Naive thymus-derived CD4-positive, alpha-beta T cell (primary cell): Measurements from ENCODE around the gene FNDC10. TPM values are rescaled to one million over a fixed set of nuclear protein-coding genes. Genes with fewer than 3 reads are reported as not detected.

Source experiments
- ATAC-seq: fragments of 150-1000 bp; cut with Tn5 transposase; 2 replicates; pipeline ENCODE4 v1.10.0; 2021; ENCODE audit warnings: mild to moderate bottlenecking, moderate library complexity
- CTCF ChIA-PET: fragments of 350-600 bp; sonication (Branson Sonifier 250); formaldehyde crosslinking; loops from one replicate; lab custom pipeline; 2021; ENCODE audit warnings: antibody characterized with exemption; lab: Charles Lee
- POLR2A ChIA-PET: fragments of 350-600 bp; sonication (Branson Sonifier 250); formaldehyde crosslinking; loops from one replicate; lab custom pipeline; 2021; ENCODE audit warnings: antibody characterized with exemption, inconsistent platforms; lab: Charles Lee
- DNase-seq, 9 donors: peaks; one replicate each; pipeline versions ENCODE4 v3.0.0 to v3.0.0-alpha.2; 2020 to 2022; ENCODE audit warnings: mixed read lengths in 1 of 9
- H3K27ac ChIP-seq: one replicate; pipeline ENCODE4 v1.7.0; 2013; ENCODE audit warnings: mild to moderate bottlenecking, low read depth, low read length, moderate library complexity
- H3K27me3 ChIP-seq, 2 donors: one replicate each; pipeline ENCODE4 v1.7.0; 2013; ENCODE audit warnings: low read length in 2 of 2, mild to moderate bottlenecking in 2 of 2, moderate library complexity in 2 of 2; ENCODE audit not compliant: control insufficient read depth in 2 of 2, insufficient read depth in 2 of 2
- H3K36me3 ChIP-seq, 3 experiments: 1 replicate in 2 of 3; 2 replicates in 1 of 3; pipeline ENCODE4 v1.7.0; 2013; ENCODE audit warnings: low read length in 3 of 3, mild to moderate bottlenecking in 3 of 3, moderate library complexity in 1 of 3; ENCODE audit not compliant: insufficient read depth in 3 of 3, control insufficient read depth in 2 of 3
- H3K4me1 ChIP-seq, 2 donors: one replicate each; pipeline ENCODE4 v1.7.0; 2013; ENCODE audit warnings: low read length in 2 of 2, mild to moderate bottlenecking in 2 of 2, moderate library complexity in 1 of 2; ENCODE audit not compliant: control insufficient read depth in 2 of 2, insufficient read depth in 2 of 2
- H3K4me3 ChIP-seq: 2 replicates; pipeline ENCODE4 v1.7.0; 2013; ENCODE audit warnings: mild to moderate bottlenecking, low read length
- H3K9me3 ChIP-seq, 3 experiments: 1 replicate in 2 of 3; 2 replicates in 1 of 3; pipeline ENCODE4 v1.7.0; 2013; ENCODE audit warnings: low read length in 3 of 3; ENCODE audit not compliant: control insufficient read depth in 2 of 3
- H3K27ac Mint-ChIP-seq, 9 donors: one replicate each; pipeline ENCODE4 v1.8.0; 2020 to 2022; ENCODE audit warnings: mixed read lengths in 9 of 9, mild to moderate bottlenecking in 8 of 9, moderate library complexity in 5 of 9, inconsistent platforms in 2 of 9
- H3K27me3 Mint-ChIP-seq, 5 donors: one replicate each; pipeline ENCODE4 v1.8.0; 2021 to 2022; ENCODE audit warnings: mixed read lengths in 5 of 5, mild to moderate bottlenecking in 1 of 5
- H3K36me3 Mint-ChIP-seq, 5 donors: one replicate each; pipeline ENCODE4 v1.8.0; 2020 to 2022; ENCODE audit warnings: mixed read lengths in 5 of 5, mild to moderate bottlenecking in 3 of 5, inconsistent platforms in 1 of 5
- H3K4me1 Mint-ChIP-seq, 7 donors: one replicate each; pipeline ENCODE4 v1.8.0; 2020 to 2022; ENCODE audit warnings: mixed read lengths in 7 of 7, mild to moderate bottlenecking in 3 of 7, inconsistent platforms in 1 of 7
- H3K4me3 Mint-ChIP-seq, 10 donors: one replicate each; pipeline ENCODE4 v1.8.0; 2020 to 2022; ENCODE audit warnings: mild to moderate bottlenecking in 10 of 10, mixed read lengths in 10 of 10, moderate library complexity in 6 of 10, inconsistent platforms in 2 of 10
- H3K9me3 Mint-ChIP-seq, 11 donors: one replicate each; pipeline ENCODE4 v1.8.0; 2020 to 2022; ENCODE audit warnings: mixed read lengths in 11 of 11, mild to moderate bottlenecking in 4 of 11, inconsistent platforms in 1 of 11, moderate library complexity in 1 of 11
- intact Hi-C, 2 donors: fragments of 100-400 bp; cut with micrococcal nuclease; formaldehyde crosslinking; loops; one replicate each; pipeline ENCODE4 v1.15.1; 2023
- polyA plus RNA-seq, 2 donors: library from polyadenylated mRNA; unstranded; fragments of 300-500 nt; fragmentation: Illumina TruSeq; gene quantifications; one replicate each; pipeline ENCODE4 v1.2.3, GENCODE V29; 2021
- total RNA-seq, 6 experiments: library from RNA in 5 of 6; stranded (reverse) in 5 of 6; gene quantifications; 1 replicate in 5 of 6; 2 replicates in 1 of 6; pipeline ENCODE4 v1.2.3 and lab custom pipeline; 2021 to 2026

FNDC10 gene
- total and polyA plus RNA-seq, 7 experiments from 2014 or later = 1.3 to 10.7 (median 3.2) TPM

GRCh38 chr1:1606232-1606631 lies 6.3 kb upstream of the FNDC10 start:
- no peaks in the 10 kb centered on the region for H3K9me3 Mint-ChIP-seq
- no peaks in the 10 kb centered on the region for H3K9me3 ChIP-seq
- no peaks in the 10 kb centered on the region for H3K27me3 ChIP-seq
- no peaks in the 10 kb centered on the region for H3K36me3 ChIP-seq
- peaks cover 0 to 13% of the 10 kb centered on the region in 2 donors for H3K4me1 ChIP-seq
- H3K4me3 Mint-ChIP-seq = no peak overlapping the region
- peak overlapping the region; percentile 74 for H3K27ac ChIP-seq
- intact Hi-C loops = no loop called here
- peak overlapping the region in 2 of 9 donors; percentile 92 to 98 for H3K27ac Mint-ChIP-seq
- H3K4me3 ChIP-seq = no peak overlapping the region
- peaks cover 8 to 20% (median 14%) of the 10 kb centered on the region in 7 donors for H3K4me1 Mint-ChIP-seq
- no peaks in the 10 kb centered on the region for H3K36me3 Mint-ChIP-seq
- ATAC-seq (no peak), DNase-seq (peak in 1 of 9 donors; percentile 8)
- CTCF ChIA-PET = no interaction called here
- H3K27me3 Mint-ChIP-seq = no peaks in the 10 kb centered on the region
- POLR2A ChIA-PET = interaction anchor here (1.1 to 2.1 kb wide), 5 partner anchors 9 to 40 kb away, joined by 4 to 16 read pairs (median 5); partner anchors contain the start of gene MIB2

- H3K4me3 Mint-ChIP-seq = no peak overlapping the region
- Histone ChIP-seq H3K9me3 (no peaks in the 10 kb centered on the region), H3K36me3 (no peaks in the 10 kb centered on the region), H3K4me3 (no peak overlapping the region), H3K27ac (no peak overlapping the region), H3K27me3 (no peaks in the 10 kb centered on the region), H3K4me1 (peaks cover 0 to 13% of the 10 kb centered on the region in 2 donors)
- no peak for ATAC-seq
- CTCF ChIA-PET = no interaction called here
- POLR2A ChIA-PET = interaction anchor here (1.4 to 2.1 kb wide), 2 partner anchors 9 to 24 kb away, joined by 5 to 15 read pairs; no protein-coding TSS in a partner anchor
- no peaks in the 10 kb centered on the region for H3K9me3 Mint-ChIP-seq
- no peak overlapping the region for H3K27ac Mint-ChIP-seq
- H3K4me1 Mint-ChIP-seq = peaks cover 8 to 20% (median 13%) of the 10 kb centered on the region in 7 donors
- no peaks in the 10 kb centered on the region for H3K36me3 Mint-ChIP-seq
- H3K27me3 Mint-ChIP-seq = peaks cover 0 to under 1% (median 0%) of the 10 kb centered on the region in 5 donors
- peak in 1 of 9 donors; percentile 8 for DNase-seq
- intact Hi-C loops = no loop called here
Measured at GRCh38 chr1:1605724-1606123, 5.8 kb upstream of the FNDC10 start.

- intact Hi-C loops = no loop called here
- Mint-ChIP-seq H3K27me3 (peaks cover 0 to 2% (median 0%) of the 10 kb centered on the region in 5 donors), H3K36me3 (no peaks in the 10 kb centered on the region), H3K4me1 (peaks cover 8 to 20% (median 13%) of the 10 kb centered on the region in 7 donors), H3K9me3 (no peaks in the 10 kb centered on the region), H3K4me3 (peak overlapping the region in 2 of 10 donors; percentile 23 to 53), H3K27ac (peak overlapping the region in 7 of 9 donors; percentile 25 to 78 (median 62))
- H3K36me3 ChIP-seq = no peaks in the 10 kb centered on the region
- DNase-seq (peak in 2 of 9 donors; percentile 22 to 27), ATAC-seq (no peak)
- no peaks in the 10 kb centered on the region for H3K27me3 ChIP-seq
- no peak overlapping the region for H3K27ac ChIP-seq
- ChIA-PET POLR2A (interaction anchor here (0.6 to 1.4 kb wide), 2 partner anchors 9 to 161 kb away, joined by 3 to 5 read pairs; no protein-coding TSS in a partner anchor), CTCF (no interaction called here)
- no peak overlapping the region for H3K4me3 ChIP-seq
- H3K4me1 ChIP-seq = peaks cover 0 to 13% of the 10 kb centered on the region in 2 donors
- H3K9me3 ChIP-seq = no peaks in the 10 kb centered on the region
Measured at GRCh38 chr1:1605034-1605591, 5.2 kb upstream of the FNDC10 start.

GRCh38 chr1:1604374-1605033 lies 4.6 kb upstream of the FNDC10 start:
- ATAC-seq = no peak
- Mint-ChIP-seq H3K27ac (peak overlapping the region in 5 of 9 donors; percentile 46 to 78 (median 62)), H3K4me3 (peak overlapping the region in 1 of 10 donors; percentile 53), H3K4me1 (peaks cover 8 to 20% (median 13%) of the 10 kb centered on the region in 7 donors), H3K36me3 (no peaks in the 10 kb centered on the region), H3K27me3 (peaks cover 0 to 2% (median 0%) of the 10 kb centered on the region in 5 donors), H3K9me3 (no peaks in the 10 kb centered on the region)
- H3K27me3 ChIP-seq = no peaks in the 10 kb centered on the region
- CTCF ChIA-PET = no interaction called here
- POLR2A ChIA-PET = interaction anchor here (0.6 to 1.4 kb wide), 3 partner anchors 10 to 162 kb away, joined by 3 to 5 read pairs (median 3); no protein-coding TSS in a partner anchor
- H3K36me3 ChIP-seq = no peaks in the 10 kb centered on the region
- no peak for DNase-seq
- intact Hi-C loops = no loop called here
- H3K9me3 ChIP-seq = no peaks in the 10 kb centered on the region
- H3K4me1 ChIP-seq = peaks cover 0 to 13% of the 10 kb centered on the region in 2 donors
- H3K4me3 ChIP-seq = no peak overlapping the region
- H3K27ac ChIP-seq = no peak overlapping the region

GRCh38 chr1:1603671-1604373 lies 3.9 kb upstream of the FNDC10 start:
- Mint-ChIP-seq H3K27me3 (peaks cover 0 to 5% (median 0%) of the 10 kb centered on the region in 5 donors), H3K9me3 (no peaks in the 10 kb centered on the region), H3K4me3 (no peak overlapping the region), H3K27ac (no peak overlapping the region), H3K4me1 (peaks cover 8 to 22% (median 16%) of the 10 kb centered on the region in 7 donors), H3K36me3 (no peaks in the 10 kb centered on the region)
- peaks cover 0 to 13% of the 10 kb centered on the region in 2 donors for H3K4me1 ChIP-seq
- ATAC-seq = no peak
- H3K4me3 ChIP-seq = no peak overlapping the region
- intact Hi-C loops = no loop called here
- H3K9me3 ChIP-seq = no peaks in the 10 kb centered on the region
- H3K27ac ChIP-seq = no peak overlapping the region
- H3K27me3 ChIP-seq = no peaks in the 10 kb centered on the region
- no peaks in the 10 kb centered on the region for H3K36me3 ChIP-seq
- ChIA-PET POLR2A (interaction anchor here (1.0 to 2.9 kb wide), 3 partner anchors 10 to 26 kb away, joined by 3 to 25 read pairs (median 5); partner anchors contain the start of gene MIB2), CTCF (no interaction called here)
- DNase-seq = no peak

GRCh38 chr1:1602968-1603506 lies 3.1 kb upstream of the FNDC10 start:
- ChIA-PET POLR2A (interaction anchor here (1.0 to 2.9 kb wide), 2 partner anchors 11 to 26 kb away, joined by 3 to 25 read pairs; partner anchors contain the start of gene MIB2), CTCF (no interaction called here)
- ATAC-seq (no peak), DNase-seq (no peak)
- H3K27ac Mint-ChIP-seq = peak overlapping the region in 3 of 9 donors; percentile 36 to 65 (median 36)
- H3K27me3 ChIP-seq = no peaks in the 10 kb centered on the region
- H3K9me3 Mint-ChIP-seq = no peaks in the 10 kb centered on the region
- H3K36me3 ChIP-seq = no peaks in the 10 kb centered on the region
- no peaks in the 10 kb centered on the region for H3K36me3 Mint-ChIP-seq
- no peaks in the 10 kb centered on the region for H3K9me3 ChIP-seq
- H3K4me1 ChIP-seq = peaks cover 0 to 13% of the 10 kb centered on the region in 2 donors
- peaks cover 0 to 8% (median 0%) of the 10 kb centered on the region in 5 donors for H3K27me3 Mint-ChIP-seq
- no peak overlapping the region for H3K27ac ChIP-seq
- intact Hi-C loops = no loop called here
- H3K4me1 Mint-ChIP-seq = peaks cover 8 to 24% (median 18%) of the 10 kb centered on the region in 7 donors
- H3K4me3 Mint-ChIP-seq = peak overlapping the region in 1 of 10 donors; percentile 26
- H3K4me3 ChIP-seq = no peak overlapping the region
